Measurements from ENCODE around the gene METTL2A.
A peak's percentile ranks its signal among the peaks of the same experiment; 100 is the strongest.
"Not testable (repeated sequence)": the region's sequence is repeated elsewhere in the genome, so short reads cannot be mapped to it uniquely, and the experiment has no call there.

METTL2A gene

DNA sequence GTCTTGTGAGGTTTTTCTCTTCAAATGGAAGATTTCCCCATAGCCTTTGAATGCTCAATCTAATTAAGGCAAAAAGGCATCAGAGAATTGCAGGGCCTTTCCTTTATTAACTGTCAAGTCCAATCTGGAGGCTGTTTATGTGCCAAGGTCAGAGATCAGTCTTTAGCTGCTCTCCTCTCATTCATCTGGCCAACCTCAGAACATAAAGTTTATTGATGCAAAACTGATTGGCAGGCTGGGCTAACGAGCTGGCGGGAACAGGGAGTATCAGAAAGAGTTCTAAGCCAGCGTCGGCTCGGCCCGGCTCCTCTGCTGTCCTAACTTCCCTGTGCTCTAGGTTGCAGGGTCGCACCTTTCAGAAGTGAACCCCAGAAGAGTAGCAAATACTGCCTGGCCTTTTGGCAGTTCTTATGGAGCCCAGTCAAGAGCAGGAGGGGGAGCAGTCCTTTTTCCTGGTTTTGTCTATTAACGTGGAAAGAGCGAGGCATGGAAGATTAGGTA is 47.7 kb downstream of the METTL2A start:
- DNase-seq (ENCODE audit: low read depth in 3 of 3): not testable (repeated sequence)

DNA sequence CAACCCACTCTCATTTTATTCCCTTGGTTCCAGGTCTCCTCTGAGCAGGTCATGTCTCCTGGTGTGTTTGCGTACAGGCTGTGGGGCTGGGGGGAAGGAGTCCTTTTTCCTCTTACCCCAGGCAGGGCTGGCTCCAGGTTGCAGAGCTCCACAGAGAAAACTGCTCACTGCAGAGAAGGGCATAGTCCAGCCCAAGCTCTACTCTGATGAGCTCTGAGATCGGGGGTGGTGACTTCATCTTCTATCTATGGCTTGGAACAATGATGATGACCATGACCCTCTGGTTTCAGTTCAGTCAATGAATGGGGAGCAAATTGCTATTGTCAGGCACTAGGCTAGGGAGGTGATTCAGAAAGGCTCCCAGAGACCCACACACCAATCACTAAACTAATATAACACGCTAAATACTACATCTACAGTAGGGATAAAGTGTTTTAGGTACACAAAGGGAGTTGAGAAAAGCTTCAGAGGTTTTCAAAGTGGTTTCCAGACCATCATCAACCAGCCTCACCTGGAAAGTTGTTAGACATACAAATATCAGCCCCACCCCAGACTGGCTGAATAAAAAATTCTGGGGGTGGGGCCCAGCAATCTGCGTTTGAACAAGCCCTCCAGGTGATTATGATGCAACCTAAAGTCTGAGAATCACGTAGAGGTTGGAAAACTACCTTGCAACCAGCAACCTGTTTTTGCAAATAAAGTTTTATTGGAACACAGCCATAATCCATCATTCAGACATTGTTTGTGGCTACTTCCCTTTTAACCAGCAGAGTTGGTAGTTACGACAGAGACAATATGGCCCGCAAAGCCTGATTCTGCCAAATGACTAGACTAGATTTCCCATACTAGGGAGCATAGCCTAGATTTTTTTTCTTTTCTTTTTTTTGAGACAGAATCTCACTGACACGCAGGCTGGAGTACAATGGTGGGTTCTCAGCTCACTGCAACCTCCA is 49.6 kb downstream of the METTL2A start:
- not testable (repeated sequence) for DNase-seq (ENCODE audit: low read depth in 3 of 3)

- not testable (repeated sequence) for DNase-seq (ENCODE audit: low read depth in 3 of 3)
Observed at GRCh38 chr17:62477111-62477510, 53.4 kb downstream of the METTL2A start.

DNA sequence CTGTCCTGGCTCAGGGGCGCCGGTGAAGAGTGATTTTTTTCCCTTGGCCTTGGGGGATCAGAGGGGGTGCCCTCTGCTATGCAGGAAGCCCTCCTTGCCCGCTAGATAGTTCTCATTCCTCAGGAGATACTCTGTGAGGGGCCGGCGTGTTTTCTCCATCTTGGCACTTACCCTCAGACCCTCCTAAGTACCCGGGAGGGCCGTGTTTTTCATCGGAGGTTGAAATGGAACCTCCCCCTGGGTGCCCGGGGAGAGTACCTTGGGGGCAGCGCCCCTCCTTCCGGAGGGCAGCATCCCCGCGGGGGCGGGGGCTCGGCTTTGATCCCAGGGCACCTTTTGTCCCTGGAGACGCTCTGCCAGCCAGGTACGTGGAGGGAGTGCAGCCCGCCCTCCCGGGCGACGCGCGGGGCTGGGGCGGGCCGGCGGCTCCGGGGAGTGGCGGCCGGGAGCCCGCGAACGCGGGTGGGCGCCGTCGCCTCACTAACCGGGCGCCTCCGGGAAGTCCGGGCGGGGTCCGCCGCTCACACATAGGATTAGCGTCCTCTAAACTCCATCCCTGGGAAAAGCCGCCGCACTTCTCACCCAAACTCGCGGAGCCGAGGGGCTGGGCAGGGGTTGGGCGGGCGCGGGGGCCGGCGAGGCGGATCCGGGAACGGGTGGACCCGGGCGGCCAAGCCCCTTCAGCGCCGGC is 54.2 kb downstream of the METTL2A start:
- peak in 1 of 3 donors; percentile 19 for DNase-seq (ENCODE audit: low read depth in 3 of 3)

GRCh38 chr17:62478424-62478879 is 54.8 kb downstream of the METTL2A start, which contains the start of gene TLK2:
Gene TLK2 (plus strand): TSS chr17:62478825. CDS start chr17:62481126, 2,301 bp downstream.
- DNase-seq (ENCODE audit: low read depth in 3 of 3): peak; percentile 61 to 76 (median 63)

DNA sequence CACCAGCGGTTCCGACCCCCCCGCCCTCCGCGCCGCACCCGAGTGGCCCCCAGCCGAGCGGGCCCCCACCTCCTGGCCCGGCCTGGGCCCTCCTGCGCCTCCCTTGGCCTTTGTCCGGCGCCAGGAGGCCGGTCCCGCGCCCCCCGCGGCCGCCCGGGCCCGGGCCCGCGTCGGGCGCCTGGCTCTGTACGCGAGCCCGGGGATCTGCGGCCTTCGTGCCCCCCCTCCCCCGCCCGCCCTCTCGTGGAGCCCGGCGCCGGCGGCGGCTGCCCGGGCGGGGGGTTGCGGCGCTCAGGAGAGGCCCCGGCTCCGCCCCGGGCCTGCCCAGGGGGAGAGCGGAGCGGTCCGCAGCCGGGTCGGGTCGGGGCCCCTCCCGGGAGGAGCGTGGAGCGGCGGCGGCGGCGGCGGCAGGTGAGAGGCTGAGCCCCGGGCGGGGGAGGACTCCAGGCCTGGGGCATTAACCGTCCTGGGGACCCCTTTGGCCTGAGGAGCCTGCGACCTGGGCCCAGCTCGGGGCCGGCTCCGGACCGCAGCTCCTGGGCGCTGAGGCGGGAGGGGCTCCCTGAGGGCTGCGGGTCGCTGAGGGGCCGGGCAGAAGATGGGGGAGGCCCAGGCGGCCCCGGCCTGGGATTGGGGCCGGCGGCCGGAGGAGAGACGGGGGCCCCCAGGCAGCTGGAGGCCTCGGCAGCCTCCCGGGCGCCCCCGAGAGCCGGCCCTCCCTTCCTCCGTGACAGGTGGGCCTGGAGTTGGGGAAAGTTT is 55.4 kb downstream of the METTL2A start:
- not testable (repeated sequence) for DNase-seq (ENCODE audit: low read depth in 3 of 3)

GRCh38 chr17:62479639-62480258 is 56.1 kb downstream of the METTL2A start:
- not testable (repeated sequence) for DNase-seq (ENCODE audit: low read depth in 3 of 3)

DNA sequence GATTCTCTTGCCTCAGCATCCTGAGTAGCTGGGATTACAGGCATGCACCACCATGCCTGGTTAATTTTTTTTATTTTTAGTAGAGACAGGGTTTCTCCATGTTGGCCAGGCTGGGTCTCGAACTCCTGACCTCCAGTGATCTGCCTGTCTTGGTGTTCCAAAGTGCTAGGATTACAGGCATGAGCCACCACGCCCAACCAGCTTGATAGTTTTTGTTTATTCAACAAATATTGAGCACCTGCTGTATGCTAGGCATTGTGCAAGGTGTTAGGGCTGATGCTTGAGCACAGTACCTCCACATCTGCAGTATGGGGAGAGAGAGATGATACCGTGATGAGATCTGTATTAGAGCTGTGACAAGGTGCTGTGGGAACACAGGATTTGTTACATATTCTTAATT is 58.9 kb downstream of the METTL2A start:
- not testable (repeated sequence) for DNase-seq (ENCODE audit: low read depth in 3 of 3)

GRCh38 chr17:62490990-62491389 is 67.3 kb downstream of the METTL2A start:
- not testable (repeated sequence) for DNase-seq (ENCODE audit: low read depth in 3 of 3)

- DNase-seq (ENCODE audit: low read depth in 3 of 3): not testable (repeated sequence)
Observed at GRCh38 chr17:62493049-62493655, 69.5 kb downstream of the METTL2A start.

DNA sequence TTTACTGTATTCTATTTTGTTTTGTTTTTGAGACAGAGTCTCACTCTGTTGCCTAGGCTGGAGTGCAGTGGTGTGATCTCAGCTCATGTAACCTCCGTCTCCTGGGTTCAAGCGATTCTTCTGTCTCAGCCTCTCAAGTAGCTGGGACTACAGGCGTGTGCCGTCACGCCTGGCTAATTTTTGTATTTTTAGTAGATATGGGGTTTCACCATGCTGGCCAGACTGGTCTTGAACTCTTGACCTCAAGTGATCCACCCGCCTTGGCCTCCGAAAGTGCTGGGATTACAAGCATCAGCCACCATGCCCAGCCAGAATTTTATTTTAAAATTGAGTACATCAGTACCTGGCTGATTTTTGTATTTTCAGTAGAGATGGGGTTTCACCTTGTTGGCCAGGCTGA is 70.4 kb downstream of the METTL2A start:
- not testable (repeated sequence) for DNase-seq (ENCODE audit: low read depth in 3 of 3)

- DNase-seq (ENCODE audit: low read depth in 3 of 3): not testable (repeated sequence)
Observed at GRCh38 chr17:62496344-62496743, 72.6 kb downstream of the METTL2A start.

- not testable (repeated sequence) for DNase-seq (ENCODE audit: low read depth in 3 of 3)
Observed at GRCh38 chr17:62498796-62499195, 75.1 kb downstream of the METTL2A start.
